NCI-H82 treated with DMSO at 0.1 percent for 48 hours (cell line): ENCODE results near the gene KIAA0930.
"Not testable (repeated sequence)": the region's sequence is repeated elsewhere in the genome, so short reads cannot be mapped to it uniquely, and the experiment has no call there.

Experiments
- DNase-seq: peaks from one replicate; lab custom pipeline; 2025; ENCODE audit not compliant: unreplicated experiment; lab: John Stamatoyannopoulos, UW

KIAA0930 gene

GRCh38 chr22:45240810-45241631, at the start of gene KIAA0930:
Gene KIAA0930 (minus strand): TSS chr22:45240894. CDS start chr22:45240703, 191 bp downstream.
- DNase-seq, result peak; percentile 12

DNA sequence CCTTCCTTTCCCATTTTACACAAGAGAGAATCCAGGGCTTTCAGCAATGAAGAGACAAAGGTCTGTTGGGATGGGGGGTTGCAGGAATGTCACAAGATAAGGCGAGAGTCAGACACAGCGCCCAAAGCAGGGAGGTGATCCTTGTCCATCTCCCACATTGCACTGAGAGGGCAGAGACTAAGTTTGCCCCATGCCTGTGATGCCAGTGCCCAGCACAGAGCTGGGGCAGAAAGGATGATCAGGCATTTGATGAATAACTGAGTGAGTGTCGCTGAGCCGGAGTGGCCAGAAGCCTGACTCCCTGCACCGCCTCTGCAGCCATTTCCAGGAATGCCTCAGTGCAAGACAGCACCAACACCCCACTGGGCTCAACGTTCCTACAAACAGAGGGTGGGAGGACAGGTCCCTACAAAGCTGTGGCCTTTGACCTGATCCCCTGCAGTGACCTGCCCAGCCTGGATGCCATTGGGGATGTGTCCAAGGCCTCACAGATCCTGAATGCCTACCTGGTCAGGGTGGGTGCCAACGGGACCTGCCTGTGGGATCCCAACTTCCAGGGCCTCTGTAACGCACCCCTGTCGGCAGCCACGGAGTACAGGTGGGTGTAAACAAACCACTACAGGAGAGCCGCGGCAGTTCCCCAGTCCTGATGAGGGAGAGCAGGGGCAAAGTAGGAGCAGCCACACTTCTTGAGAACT, 46.3 kb upstream of the KIAA0930 start:
- no peak for DNase-seq

DNA sequence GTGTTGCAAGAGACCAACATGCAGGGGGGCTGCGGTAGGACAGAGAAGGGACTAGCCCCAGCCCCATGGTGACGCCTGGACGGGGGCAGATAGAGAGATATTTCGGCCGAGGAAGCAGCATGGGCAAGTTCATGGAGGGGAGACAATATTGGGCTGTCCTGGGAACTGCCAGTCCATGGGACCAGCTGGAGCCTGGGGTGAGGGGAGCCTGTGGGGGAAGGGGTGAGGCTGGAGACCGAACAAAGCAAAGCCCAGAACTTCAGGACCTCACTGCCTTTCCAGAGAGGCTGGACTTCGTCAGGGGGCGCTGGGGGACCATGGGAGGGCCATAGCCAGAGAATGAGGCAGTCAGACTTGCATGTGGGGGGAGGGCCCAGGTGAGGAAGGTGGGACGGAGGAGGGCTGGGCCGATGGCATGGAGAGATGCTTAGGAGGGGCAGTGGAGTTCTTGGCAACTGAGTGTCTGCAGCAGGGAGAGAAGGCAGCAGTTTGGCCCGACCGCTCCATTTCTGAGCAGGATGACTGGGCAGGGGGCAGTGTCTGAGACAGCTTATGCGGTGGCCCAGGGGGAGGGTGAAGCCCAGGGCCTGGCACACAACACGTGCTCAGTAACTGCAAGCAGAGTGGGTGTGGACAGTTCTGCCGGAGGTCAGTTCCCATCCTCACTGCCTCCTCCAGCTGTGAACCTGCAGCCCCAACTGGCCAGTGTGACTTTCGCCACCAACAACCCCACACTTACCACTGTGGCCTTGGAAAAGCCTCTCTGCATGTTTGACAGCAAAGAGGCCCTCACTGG, 44.8 kb upstream of the KIAA0930 start:
- DNase-seq, result no peak

DNA sequence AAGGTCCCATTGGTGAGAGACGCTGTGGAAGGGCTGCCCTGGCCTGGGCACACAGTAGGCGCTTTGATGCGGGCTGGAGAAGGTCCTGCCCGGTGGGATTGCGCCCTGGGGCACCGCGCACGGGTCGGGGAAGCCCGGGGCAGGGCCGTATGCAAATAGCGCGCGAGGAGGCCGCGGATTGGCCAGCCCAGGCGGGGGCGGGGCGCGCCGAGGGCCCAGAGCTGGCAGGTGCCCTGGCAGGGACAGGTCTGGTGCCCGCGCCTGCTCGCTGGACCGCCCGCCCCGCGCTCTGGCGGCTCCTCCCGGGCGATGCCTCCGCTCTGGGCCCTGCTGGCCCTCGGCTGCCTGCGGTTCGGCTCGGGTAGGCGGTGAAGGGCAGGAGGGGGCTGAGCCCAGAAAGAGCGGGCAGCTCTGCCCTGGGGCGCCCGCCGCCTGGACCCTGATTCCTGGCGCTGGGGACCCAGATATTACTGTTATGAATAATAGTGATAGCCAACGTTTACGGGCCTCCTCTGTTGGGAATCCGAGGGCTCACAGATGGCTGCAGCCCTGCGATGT, 44.1 kb upstream of the KIAA0930 start, which contains the start of gene UPK3A:
TSS of gene UPK3A (plus strand) at position 245 of the 558 bp plus-strand sequence. CDS start at position 310, 65 bp downstream.
- DNase-seq, result no peak

DNA sequence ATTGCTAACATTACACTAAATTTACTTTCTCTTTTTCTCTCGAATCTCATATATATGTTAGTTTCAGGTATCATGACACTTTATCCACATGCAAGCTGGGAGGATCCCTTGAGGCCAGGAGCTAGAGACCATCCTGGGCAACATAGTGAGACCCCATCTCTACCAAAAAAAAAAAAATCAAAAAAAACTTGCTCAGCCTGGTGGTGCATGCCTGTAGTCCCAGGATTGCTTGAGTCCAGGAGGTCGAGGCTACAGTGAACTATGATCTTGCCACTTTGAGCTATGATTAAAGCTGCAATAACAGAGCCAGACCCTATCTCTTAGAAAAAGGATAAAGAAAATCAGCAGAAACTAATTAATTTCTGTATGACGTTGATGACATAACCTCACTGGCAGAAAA, 40.3 kb upstream of the KIAA0930 start:
- no peak for DNase-seq

GRCh38 chr22:45280587-45280980, 39.9 kb upstream of the KIAA0930 start:
- no peak for DNase-seq

GRCh38 chr22:45278125-45278524, 37.4 kb upstream of the KIAA0930 start:
- DNase-seq, result no peak

DNA sequence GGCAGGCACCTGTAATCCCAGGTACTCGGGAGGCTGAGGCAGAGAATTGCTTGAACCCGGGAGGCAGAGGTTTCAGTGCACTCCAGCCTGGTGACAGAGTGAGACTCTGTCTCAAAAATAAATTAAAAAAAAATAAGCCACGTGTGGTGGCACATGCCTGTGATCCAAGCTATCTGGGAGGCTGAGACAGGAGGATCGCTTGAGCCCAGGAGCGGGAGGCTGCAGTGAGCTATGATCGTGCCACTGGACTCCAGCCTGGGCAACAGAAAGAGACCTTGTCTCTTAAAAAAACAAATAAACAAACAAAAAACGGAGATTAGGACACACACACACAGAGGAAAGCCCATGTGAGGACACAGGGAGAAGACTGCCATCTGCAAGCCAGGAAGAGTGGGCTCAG, 37.0 kb upstream of the KIAA0930 start:
- not testable (repeated sequence) for DNase-seq

DNA sequence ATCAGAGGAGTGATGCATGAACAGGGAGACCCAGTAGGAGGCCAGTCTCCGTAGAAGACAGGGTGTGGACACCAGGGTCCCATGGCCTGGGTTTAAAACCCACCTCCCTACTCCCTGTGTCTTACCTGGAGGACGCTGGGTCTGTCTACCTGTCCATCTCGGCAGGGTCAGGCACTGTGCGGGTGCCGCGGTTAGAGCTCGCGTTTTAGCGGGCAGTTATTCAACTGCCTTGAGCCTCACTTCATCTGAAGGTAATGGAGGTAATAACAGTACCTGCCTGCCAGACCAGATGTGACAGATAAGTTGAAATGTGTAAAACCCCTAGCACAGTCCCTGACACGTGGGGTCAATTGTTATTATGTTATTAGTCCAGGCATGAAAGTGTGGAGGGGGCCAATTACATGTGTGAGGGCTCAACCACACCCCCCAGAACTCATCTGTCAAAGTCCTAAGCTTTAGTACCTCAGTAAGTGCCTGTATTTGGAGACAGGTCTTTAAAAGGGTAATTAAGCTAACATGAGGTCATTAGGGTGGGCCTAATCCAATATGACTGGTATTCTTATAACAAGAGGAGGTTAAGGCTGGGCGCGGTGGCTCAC, 35.9 kb upstream of the KIAA0930 start:
- DNase-seq, result no peak

DNA sequence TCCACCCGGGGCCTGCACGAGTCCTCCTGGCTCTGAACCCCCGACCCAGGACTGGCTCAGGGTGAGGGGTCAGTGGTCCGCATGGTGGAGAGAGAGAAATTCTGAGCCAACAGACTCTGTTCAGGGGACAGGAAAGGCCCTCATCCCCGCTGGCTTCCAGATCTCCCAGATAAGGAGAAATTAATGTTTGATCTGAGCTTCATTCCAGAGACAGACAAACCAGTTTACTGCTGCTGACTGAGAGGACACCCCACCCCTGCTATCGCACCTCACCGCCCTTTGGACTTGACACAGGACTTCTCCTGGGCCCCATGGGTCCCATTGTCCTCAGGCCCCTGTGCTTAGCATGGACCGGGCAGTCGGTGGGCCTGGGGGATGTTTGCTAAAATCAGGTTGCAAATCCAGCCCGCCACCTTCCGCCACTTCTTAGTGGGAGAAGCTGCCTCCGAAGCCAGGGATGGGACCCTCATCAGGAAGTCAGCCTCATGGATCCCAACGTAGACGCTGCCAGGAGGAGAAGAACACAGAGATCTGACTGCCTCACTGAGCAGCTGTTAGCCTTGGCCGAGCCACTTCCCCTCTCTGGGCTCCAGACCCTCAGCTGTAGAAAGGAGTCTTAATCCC, 32.9 kb upstream of the KIAA0930 start:
- no peak for DNase-seq

DNA sequence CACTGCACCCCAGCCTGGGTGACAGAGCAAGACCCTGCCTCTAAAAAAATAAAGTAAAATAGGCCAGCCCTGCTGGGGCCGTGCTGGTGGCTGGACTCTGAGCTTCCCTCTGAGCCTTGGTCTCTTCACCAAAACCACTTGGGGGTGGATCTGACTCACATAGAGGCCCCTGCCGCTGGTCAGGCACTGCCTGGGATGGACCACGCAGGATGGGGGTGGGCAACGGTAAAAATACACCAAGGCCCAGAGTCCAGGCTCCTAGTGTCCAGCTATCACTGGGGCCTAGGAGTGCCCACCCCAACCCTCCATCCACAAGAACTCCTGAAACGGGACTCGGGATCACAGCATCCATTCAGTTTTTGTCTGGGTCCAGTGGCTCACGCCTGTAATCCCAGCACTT, 31.8 kb upstream of the KIAA0930 start:
- DNase-seq, result no peak

GRCh38 chr22:45271667-45272201, 31.0 kb upstream of the KIAA0930 start:
- no peak for DNase-seq

DNA sequence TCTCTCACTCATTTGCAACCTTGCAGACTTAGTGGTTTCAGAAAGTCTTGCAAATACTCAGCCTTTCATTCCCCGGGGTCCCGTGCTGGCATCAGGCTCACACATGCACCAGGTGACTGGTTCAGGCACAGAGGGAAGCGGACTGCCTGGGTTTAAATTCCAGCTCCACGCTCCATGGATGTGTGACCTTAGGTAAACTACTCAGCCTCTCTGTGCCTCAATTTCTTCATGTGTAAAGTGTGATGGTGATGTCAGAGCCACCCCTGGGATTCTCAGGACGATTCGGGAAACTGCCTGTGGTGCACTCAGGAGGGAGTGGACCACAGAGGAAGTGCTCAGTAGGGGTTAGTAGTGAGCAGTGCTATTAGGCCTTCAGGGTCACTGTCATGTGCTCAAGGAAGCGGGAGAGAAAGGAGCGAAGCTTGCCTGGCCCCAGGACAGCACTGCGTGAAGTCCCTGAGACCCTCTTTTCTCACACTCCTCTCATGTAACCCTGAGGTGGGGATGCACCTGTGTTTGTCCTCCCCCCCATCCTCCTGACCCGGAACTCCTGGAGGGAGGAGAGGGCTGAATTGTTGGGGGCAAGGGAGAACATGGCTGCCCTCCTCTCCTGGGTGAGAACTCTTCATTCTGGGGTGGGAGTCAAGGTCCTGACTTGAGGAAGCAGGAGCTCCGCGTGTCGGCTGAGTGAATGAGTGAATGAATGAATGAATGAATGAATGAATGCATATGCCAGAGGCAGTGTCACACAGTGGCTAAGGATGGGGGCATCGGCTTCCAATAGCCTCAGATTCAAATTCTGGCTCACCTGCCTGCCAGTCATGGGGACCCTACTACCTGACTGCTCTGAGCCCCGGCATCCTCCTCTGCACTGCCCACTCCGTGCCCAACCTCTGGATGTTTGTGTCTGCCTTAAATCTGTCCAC, 29.7 kb upstream of the KIAA0930 start:
- no peak for DNase-seq

DNA sequence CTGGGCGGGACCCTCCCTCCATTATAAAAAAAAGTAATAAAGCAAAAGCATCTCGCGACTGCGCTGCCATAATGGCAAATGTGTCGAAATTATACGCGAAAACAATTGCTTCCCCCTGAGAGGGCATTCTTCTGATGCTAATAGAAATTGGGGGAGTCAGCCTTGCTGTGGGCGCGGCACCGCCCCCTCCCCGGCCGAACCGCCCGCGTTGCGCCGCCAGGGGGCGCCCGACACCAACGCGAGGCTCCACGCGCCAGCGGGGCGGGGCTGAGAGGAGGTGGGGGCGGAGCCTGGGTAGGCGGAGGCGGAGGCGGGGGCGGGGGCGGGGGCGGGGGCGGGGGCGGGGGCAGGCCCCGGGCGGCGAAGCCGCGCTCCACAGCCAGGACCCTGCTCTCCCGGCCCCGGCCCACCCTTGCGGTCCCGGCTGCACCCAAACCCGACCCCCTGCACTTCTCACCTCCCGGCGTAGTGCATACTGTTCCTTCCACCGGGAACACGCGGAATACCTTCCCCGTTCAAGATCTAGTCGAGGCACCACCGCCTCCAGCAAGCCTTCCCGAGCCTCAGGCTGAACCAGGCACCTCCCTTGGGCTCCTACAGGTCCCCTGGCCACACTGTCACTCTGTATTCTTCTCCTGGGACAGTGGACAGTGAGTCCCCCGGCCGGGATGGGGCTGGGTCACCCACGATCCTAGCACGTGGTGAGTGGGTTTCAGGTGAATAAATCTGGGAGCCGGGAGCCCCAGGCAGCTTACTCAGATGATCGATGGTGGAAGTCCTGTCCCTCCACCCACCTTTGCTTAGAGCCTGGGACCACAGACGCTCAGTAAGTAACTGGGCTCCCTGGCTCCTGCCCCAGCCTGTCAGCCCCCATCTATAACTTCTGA, 28.5 kb upstream of the KIAA0930 start:
- DNase-seq, result peak; percentile 44

DNA sequence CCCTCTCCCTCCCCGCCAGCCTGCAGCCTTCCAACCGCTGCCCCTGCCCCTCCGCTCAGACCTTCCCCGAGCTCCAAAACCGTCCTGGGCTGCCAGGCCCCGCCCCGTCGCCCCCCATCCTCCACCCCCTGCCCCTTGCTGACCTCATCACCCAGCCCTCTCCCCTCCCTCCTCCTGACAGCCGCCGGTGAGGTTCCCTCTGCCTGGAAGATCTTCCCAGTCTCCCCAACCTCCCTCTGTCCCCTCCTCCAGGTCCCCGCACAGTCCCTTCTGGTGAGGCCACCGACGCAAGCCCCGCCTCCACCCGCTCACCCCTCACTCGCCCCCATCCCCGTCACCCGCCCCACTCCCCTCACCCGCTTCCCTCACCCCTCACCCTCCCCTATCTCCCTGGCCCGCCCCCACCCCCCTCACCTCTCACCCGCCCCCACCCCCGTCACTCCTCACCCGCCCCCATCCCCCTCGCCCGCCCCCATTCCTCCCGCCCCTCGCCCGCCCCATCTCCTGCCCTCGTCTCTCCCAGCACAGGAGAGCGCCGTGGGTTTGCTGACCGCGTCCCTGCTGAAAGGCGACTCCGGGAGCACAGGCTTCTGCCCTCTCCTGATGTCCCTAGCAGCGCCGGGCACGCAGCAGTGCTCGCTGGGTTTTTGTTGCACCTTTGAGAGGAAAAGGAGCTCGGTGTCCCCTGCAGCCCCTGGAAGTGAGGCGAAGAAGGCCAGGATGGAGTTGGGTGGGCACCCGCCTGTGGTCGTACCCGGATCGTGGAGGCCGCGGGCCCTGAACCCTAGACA, 27.7 kb upstream of the KIAA0930 start:
- DNase-seq, result peak; percentile 44

GRCh38 chr22:45265535-45265934, 24.8 kb upstream of the KIAA0930 start:
- DNase-seq, result no peak
